NAMALWA (cell line): Measurements from ENCODE around the gene ZXDB.
"Not testable (repeated sequence)": the region's sequence is repeated elsewhere in the genome, so short reads cannot be mapped to it uniquely, and the experiment has no call there.

Experiments used
- DNase-seq: peaks from one replicate; pipeline ENCODE4 v3.0.0-alpha.2; 2015; ENCODE audit warnings: low spot score

The ZXDB gene

GRCh38 chrX:57591284-57592159 is at the start of gene ZXDB:
Gene ZXDB, plus strand, starts transcription at chrX:57592011. Its CDS starts 38 bp downstream, at chrX:57592049.
- peak; percentile 43 for DNase-seq

DNA sequence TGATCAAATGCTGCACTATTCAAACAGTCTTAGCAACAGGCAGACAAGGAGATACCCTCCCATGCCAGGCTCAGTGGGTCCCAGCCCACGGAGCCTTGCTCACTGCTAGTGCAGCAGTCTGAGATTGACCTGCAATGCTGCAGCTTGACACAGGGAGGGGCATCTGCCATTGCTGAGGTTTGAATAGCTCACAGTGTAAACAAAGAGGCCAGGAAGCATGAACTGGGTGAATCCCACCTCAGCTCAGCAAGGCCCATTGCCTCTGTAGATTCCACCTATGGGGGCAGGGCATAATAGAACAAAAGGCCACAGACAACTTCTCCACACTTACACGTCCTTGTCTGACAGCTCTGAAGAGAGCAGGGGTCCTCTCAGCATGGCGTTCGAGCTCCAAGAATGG is 26.6 kb upstream of the ZXDB start:
- no peak for DNase-seq

DNA sequence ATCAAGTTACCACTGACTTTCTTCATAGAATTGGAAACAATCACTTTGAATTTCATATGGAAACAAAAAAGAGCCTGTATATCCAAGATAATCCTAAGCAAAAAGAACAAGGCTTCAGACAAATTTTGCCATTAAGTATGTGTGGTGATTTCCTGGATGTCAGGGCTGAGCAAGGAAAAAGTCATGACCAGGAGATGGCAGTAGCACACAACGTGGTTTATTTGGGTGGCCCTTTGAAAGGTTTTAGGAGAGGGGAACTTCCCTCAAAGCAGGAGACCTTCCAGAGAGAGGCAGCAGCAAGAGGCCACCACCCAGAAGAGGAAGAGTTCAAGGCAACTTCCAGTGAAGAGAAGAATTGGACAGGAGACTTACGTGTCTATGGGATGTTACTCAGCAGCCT is 18.1 kb upstream of the ZXDB start:
- peak; percentile 36 for DNase-seq

DNA sequence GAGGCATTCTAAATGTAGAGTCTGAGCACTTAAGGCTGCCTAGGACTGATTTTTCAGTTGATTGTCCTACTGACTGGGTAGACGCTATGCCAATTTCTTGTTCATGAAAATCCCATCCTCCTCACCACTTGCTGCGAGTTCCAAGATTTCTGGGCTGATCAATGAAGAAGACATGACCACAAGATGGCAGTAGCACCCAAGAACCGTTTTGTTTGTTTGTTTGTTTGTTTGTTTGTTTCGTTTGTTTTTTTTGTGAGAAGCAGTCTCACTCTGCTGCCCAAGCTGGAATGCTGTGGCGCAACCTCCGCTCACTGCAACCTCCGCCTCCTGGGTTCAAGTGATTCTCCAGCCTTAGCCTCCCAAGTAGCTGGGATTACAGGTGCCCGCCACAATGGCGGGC is 8.9 kb upstream of the ZXDB start:
- not testable (repeated sequence) for DNase-seq

GRCh38 chrX:57583477-57583876 is 8.3 kb upstream of the ZXDB start:
- no peak for DNase-seq

- no peak for DNase-seq
These were observed 5.5 kb upstream of the ZXDB start for GRCh38 chrX:57586360-57586759.

- no peak for DNase-seq
These were observed 4.7 kb upstream of the ZXDB start for GRCh38 chrX:57587062-57587461.

DNA sequence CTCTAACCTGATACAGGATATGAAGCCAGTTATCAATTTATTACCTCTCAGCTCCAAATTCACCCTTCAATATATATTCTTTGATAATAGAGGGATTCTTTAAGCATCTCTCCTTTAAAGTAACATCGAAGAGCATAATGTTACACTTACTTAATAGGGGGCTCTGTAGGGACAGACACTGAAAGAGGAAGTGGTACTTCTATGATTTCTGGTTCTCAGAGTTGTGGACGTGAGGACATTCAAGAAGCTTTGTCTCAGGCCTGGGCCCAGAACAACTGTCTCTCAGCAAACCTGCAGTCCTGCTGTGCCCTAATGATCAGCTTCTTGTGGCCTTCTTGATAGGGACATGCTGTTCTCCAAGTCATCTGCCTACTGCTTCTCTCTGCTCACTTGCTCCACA is 4.2 kb upstream of the ZXDB start:
- peak; percentile 11 for DNase-seq

DNA sequence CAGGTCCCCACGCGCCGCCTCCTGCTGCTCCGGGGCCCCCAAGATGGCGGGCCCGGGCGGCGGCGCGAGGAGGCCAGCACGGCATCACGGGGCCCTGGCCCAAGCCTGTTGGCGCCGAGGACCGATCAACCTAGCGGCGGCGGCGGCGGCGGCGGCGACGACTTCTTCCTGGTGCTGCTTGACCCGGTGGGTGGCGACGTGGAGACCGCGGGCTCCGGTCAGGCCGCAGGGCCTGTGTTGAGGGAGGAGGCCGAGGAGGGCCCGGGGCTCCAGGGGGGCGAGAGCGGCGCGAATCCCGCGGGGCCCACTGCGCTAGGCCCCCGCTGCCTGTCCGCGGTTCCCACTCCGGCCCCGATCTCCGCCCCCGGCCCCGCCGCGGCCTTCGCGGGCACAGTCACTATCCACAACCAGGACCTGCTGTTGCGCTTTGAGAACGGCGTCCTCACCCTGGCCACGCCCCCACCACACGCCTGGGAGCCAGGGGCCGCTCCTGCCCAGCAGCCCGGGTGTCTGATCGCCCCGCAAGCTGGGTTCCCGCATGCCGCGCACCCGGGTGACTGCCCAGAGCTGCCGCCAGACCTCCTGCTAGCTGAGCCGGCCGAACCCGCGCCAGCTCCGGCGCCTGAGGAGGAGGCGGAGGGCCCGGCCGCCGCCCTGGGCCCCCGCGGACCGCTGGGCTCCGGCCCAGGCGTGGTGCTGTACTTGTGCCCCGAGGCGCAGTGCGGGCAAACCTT is 516 bp downstream of the ZXDB start:
- peak; percentile 31 for DNase-seq

- peak; percentile 14 for DNase-seq
These were observed 1.0 kb downstream of the ZXDB start for GRCh38 chrX:57592894-57593215.

DNA sequence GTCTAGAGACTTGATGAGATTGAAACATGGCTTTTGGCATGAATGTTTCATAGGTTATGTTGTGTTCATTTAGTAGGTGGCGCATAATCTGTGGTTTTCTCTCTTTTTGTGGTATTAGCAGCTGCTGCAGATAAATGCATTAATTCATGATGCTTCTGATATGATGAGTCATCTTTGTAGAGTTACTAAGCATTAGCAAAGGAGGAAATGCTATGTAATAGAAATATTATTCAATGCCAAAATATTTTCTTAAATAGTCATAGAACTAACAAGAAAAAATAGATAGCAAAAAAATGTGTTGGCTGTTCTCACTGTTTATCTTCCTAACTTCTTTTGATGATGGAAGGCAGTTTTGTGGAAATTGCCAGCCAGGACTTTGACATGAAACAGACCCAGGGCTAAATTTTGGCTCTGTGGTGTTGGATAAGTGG is 3.6 kb downstream of the ZXDB start:
- DNase-seq = peak; percentile 2

DNA sequence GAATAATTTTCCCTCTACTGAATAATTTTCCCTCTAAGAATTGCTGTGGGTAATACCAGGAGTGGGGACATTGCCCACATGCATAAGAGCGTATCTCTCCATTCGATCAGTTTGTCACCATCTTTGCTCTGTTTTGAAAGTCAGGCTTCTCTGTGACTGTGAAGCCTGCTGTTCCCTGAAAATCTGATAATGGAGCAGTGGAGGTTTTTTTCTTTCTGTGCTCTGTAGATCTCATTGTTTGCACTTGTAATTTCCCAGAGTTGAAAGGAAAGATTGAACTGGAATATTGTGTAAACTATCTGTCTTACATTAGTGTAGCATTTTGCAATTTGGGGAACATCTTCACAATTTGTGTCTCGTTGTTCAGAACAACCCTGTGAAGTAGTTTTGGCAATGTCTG is 4.3 kb downstream of the ZXDB start:
- DNase-seq = no peak

- no peak for DNase-seq
These were observed 4.7 kb downstream of the ZXDB start for GRCh38 chrX:57596516-57596915.

DNA sequence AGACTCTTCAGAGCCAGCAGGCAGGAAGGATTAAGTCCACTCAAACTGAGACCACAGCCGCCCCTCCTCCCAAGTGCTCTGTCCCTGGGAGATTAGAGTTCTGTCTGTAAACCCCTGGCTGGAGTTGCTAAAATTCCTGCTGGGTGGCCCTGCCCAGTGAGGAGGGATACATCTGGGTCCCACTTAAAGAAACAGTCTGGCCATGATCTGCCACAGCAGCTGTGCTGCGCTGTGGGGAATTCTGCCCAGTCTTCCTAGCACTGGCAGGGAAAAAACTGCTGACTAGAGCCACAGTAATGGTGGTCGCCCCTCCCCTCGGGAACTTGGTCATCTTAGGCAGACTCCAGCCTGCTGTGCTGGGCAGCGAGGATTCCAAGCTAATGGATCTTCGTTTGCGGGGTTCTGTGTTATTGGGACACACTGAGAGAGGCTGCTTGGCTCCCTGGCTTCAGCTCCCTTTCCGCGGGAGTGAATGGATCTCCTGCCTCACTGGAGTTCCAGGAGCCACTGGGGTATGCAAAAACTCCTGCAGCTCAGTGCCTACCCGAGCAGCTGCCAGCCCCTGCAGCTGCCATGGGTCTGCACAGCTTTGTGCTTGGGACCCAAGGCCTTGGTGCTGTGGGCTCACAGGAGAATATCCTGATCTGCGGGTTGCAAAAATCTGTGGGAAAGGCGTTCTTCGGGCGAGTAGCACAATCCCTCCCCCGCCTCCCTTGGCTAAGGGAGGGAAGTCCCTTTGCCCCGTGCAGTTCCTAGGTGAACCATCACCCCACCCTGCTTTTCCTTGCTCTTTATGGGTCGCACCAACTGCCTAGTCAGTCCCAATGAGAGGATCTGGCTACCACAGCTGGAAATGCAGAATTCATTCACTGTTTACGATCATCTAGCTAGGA is 15.7 kb downstream of the ZXDB start:
- DNase-seq = no peak

- not testable (repeated sequence) for DNase-seq
These were observed 21.5 kb downstream of the ZXDB start for GRCh38 chrX:57613351-57613750.

DNA sequence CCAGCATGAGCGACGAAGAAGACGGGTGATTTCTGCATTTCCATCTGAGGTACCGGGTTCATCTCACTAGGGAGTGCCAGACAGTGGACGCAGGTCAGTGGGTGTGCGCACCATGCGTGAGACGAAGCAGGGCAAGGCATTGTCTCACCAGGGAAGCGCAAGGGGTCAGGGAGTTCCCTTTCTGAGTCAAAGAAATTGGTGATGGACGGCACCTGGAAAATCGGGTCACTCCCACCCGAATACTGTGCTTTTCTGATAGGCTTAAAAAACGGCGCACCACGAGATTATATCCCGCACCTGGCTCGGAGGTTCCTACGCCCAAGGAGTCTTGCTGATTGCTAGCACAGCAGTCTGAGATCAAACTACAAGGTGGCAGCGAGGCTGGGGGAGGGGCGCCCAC is 37.6 kb downstream of the ZXDB start:
- not testable (repeated sequence) for DNase-seq

DNA sequence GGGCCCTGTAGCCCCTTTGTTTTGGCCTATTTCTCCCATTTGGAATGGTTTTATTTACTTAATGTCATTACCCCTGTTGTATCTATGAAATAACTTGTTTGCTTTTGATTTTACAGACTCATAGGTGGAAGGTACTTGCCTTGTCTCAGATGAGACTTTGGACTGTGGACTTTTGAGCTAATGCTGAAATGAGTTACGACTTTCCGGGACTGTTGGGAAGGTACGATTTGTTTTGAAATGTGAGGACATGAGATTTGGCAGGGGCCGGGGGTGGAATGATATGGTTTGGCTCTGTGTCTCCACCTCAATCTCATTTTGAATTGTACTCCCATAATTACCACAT is 48.8 kb downstream of the ZXDB start:
- DNase-seq = no peak

DNA sequence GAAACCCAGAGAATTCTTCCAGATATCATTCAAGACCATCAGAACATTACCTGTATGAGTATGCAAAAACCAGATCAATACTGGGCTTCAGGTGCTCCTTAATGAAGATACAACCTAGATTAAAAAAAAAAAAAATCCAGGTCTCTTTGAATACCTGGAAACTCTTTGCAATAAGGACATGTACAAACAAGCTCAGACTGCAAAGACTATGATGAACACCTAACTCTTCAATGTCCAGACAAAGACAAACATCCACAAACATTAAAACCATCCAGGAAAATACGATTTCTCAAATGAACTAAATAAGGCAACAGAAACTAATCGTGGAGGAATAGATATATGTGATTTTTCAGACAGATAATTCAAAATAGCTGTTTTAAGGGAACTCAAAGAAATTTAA is 49.5 kb downstream of the ZXDB start:
- DNase-seq = no peak

GRCh38 chrX:57643698-57644097 is 51.9 kb downstream of the ZXDB start:
- no peak for DNase-seq

DNA sequence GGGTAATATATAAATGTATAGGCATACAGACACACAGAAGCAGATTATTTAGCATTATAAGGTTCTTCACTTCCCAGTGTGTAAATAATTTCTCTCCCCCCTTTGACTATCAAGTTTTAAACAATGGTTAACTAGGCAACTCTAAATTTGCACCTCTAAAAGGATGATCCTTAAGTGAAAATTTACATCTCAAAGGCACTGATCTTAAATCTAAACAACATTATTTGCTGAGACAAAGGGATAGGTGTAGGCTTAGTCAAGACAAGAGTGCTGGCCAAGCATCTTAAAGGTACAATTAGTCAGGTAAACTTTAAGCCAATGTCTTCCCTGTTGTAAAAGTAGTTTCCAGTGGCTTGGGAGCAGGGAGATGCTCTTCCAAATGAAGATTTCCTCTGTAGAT is 55.2 kb downstream of the ZXDB start:
- no peak for DNase-seq
